Measurements from ENCODE around the gene INO80B. TPM values are rescaled to one million over a fixed set of nuclear protein-coding genes. Genes with fewer than 3 reads are reported as not detected.

INO80B gene
- total RNA-seq, 1 donor from 2014 or later = 52.8 TPM

- intact Hi-C loops (cut with micrococcal nuclease) = loop anchor here (5.0 kb wide), 1 partner anchor 1242 kb away; the partner anchor contains the start of genes CCT7 and PRADC1
Measured at GRCh38 chr2:74474481-74474880, 19.6 kb downstream of the INO80B start.

GRCh38 chr2:74474899-74475298 is 20.0 kb downstream of the INO80B start:
- intact Hi-C loops (cut with micrococcal nuclease) = loop anchor here (5.0 kb wide), 1 partner anchor 1243 kb away; the partner anchor contains the start of genes CCT7 and PRADC1

- intact Hi-C loops (cut with micrococcal nuclease) = no loop called here
Measured at GRCh38 chr2:74481431-74481830, 26.5 kb downstream of the INO80B start.

- intact Hi-C loops (cut with micrococcal nuclease) = loop anchor here (2.0 kb wide), 1 partner anchor 47 kb away; the partner anchor contains the start of genes AUP1 and HTRA2
Measured at GRCh38 chr2:74481961-74482800, 27.3 kb downstream of the INO80B start.

- intact Hi-C loops (cut with micrococcal nuclease) = loop anchor here (1.0 to 2.0 kb wide), 16 partner anchors 11 to 746 kb away; partner anchors contain the start of genes AUP1, C2orf81, DOK1 and HTRA2
Measured at GRCh38 chr2:74482801-74483674, 28.2 kb downstream of the INO80B start, which contains the start of the genes CCDC142 and TTC31. Gene CCDC142, minus strand, starts transcription at chr2:74482998. Its CDS starts 161 bp downstream, at chr2:74482837. Gene TTC31, plus strand, starts transcription at chr2:74483081. Its CDS starts 15 bp downstream, at chr2:74483096.

- intact Hi-C loops (cut with micrococcal nuclease) = loop anchor here (1.0 to 2.0 kb wide), 16 partner anchors 11 to 746 kb away; partner anchors contain the start of genes AUP1, C2orf81, DOK1 and HTRA2
Measured at GRCh38 chr2:74483675-74484164, 28.8 kb downstream of the INO80B start.

- intact Hi-C loops (cut with micrococcal nuclease) = no loop called here
Measured at GRCh38 chr2:74486141-74486540, 31.3 kb downstream of the INO80B start.

GRCh38 chr2:74488643-74489481 is 34.0 kb downstream of the INO80B start:
- intact Hi-C loops (cut with micrococcal nuclease) = no loop called here

GRCh38 chr2:74489906-74490305 is 35.0 kb downstream of the INO80B start:
- intact Hi-C loops (cut with micrococcal nuclease) = no loop called here

- intact Hi-C loops (cut with micrococcal nuclease) = no loop called here
Measured at GRCh38 chr2:74491648-74492544, 37.0 kb downstream of the INO80B start.

GRCh38 chr2:74493546-74493945 is 38.7 kb downstream of the INO80B start:
- intact Hi-C loops (cut with micrococcal nuclease) = no loop called here

GRCh38 chr2:74495440-74495839 is 40.6 kb downstream of the INO80B start:
- intact Hi-C loops (cut with micrococcal nuclease) = no loop called here

- intact Hi-C loops (cut with micrococcal nuclease) = no loop called here
Measured at GRCh38 chr2:74496997-74497776, 42.3 kb downstream of the INO80B start.

GRCh38 chr2:74497777-74498499 is 43.1 kb downstream of the INO80B start:
- intact Hi-C loops (cut with micrococcal nuclease) = loop anchor here (1.0 kb wide), 4 partner anchors 9 to 89 kb away; partner anchors contain the start of genes AUP1, HTRA2, PCGF1 and TTC31

GRCh38 chr2:74498500-74499266 is 43.8 kb downstream of the INO80B start:
- intact Hi-C loops (cut with micrococcal nuclease) = loop anchor here (1.0 kb wide), 5 partner anchors 9 to 89 kb away; partner anchors contain the start of genes AUP1, HTRA2, PCGF1 and TTC31

- intact Hi-C loops (cut with micrococcal nuclease) = loop anchor here (1.0 kb wide), 1 partner anchor 17 kb away; no protein-coding TSS in a partner anchor
Measured at GRCh38 chr2:74499267-74499939, 44.5 kb downstream of the INO80B start, which contains the start of gene LBX2. Gene LBX2, minus strand, starts transcription at chr2:74499603. Its CDS starts 66 bp downstream, at chr2:74499537.

All from T-helper 1 cell treated with Interleukin-12 subunit alpha and Interleukin-12 subunit beta and Interleukin-4 antibody, amounts not matched to agents 30 ng/mL and 1 ng/mL, for 36 hours (primary cell).